Natural killer cell (primary cell): ENCODE results near the gene PLPPR3. TPM values are rescaled to one million over a fixed set of nuclear protein-coding genes. Genes with fewer than 3 reads are reported as not detected.

ENCODE experiments used
- ATAC-seq, 3 donors: fragments of 150-1000 bp in 2 of 3; fragments of 200-7000 bp in 1 of 3; cut with Tn5 transposase; 1 replicate in 1 of 3; 2 replicates in 2 of 3; pipeline ENCODE4 v1.10.0; 2021; ENCODE audit warnings: mild to moderate bottlenecking in 2 of 3, moderate library complexity in 2 of 3
- DNase-seq, 2 donors: peaks; one replicate each; pipeline versions ENCODE4 v3.0.0 to v3.0.0-alpha.2; 2013 to 2021; ENCODE audit warnings: mixed read lengths in 1 of 2
- H3K27ac ChIP-seq: one replicate; pipeline ENCODE4 v1.5.1; 2013; ENCODE audit warnings: mild to moderate bottlenecking, low read length
- H3K27me3 ChIP-seq: one replicate; pipeline ENCODE4 v1.6.1; 2013; ENCODE audit warnings: low read length; ENCODE audit not compliant: control insufficient read depth, insufficient read depth
- H3K36me3 ChIP-seq: one replicate; pipeline ENCODE4 v1.6.1; 2013; ENCODE audit warnings: low read length; ENCODE audit not compliant: control insufficient read depth, insufficient read depth
- H3K4me1 ChIP-seq: one replicate; pipeline ENCODE4 v1.6.1; 2013; ENCODE audit warnings: low read length; ENCODE audit not compliant: control insufficient read depth, insufficient read depth
- H3K4me3 ChIP-seq: one replicate; pipeline ENCODE4 v1.5.1; 2013; ENCODE audit warnings: low read length
- H3K9me3 ChIP-seq: one replicate; pipeline ENCODE4 v1.6.1; 2013; ENCODE audit warnings: low read length; ENCODE audit not compliant: control insufficient read depth, insufficient read depth
- H3K27ac Mint-ChIP-seq, 2 donors: one replicate each; pipeline ENCODE4 v1.8.0; 2022; ENCODE audit warnings: mild to moderate bottlenecking in 2 of 2, mixed read lengths in 2 of 2, moderate library complexity in 1 of 2
- H3K27me3 Mint-ChIP-seq, 2 donors: one replicate each; pipeline ENCODE4 v1.8.0; 2022; ENCODE audit warnings: low read depth in 2 of 2, mixed read lengths in 2 of 2
- H3K36me3 Mint-ChIP-seq: one replicate; pipeline ENCODE4 v1.8.0; 2022; ENCODE audit warnings: mixed read lengths
- H3K4me1 Mint-ChIP-seq, 2 donors: one replicate each; pipeline ENCODE4 v1.8.0; 2022; ENCODE audit warnings: mixed read lengths in 2 of 2
- H3K4me3 Mint-ChIP-seq: one replicate; pipeline ENCODE4 v1.8.0; 2022; ENCODE audit warnings: mild to moderate bottlenecking, moderate library complexity, mixed read lengths
- H3K9me3 Mint-ChIP-seq, 2 donors: one replicate each; pipeline ENCODE4 v1.8.0; 2022; ENCODE audit warnings: mixed read lengths in 2 of 2
- WGBS: methylation state at CpG from one replicate; pipeline ENCODE4 v1.1.7; 2013; ENCODE audit warnings: missing lambda C conversion rate; ENCODE audit not compliant: insufficient coverage; 5-methylcytosine and 5-hydroxymethylcytosine counted together
- intact Hi-C: fragments of 100-400 bp; cut with micrococcal nuclease; formaldehyde crosslinking; loops from one replicate; pipeline ENCODE4 v1.14.2; 2022
- total RNA-seq, 4 donors: library from RNA; stranded (reverse); fragments of 120-200 nt in 1 of 4; gene quantifications; one replicate each; pipeline versions ENCODE4 v1.2.3 to v1.2.4, GENCODE V29; 2013 to 2022
- TF ChIP-seq, protein P1 (sequence below): fragments of 200-600 bp; IDR thresholded peaks from one replicate; pipeline ENCODE4 v1.8.0; 2022; ENCODE audit warnings: antibody characterized with exemption

The PLPPR3 gene
- total RNA-seq, 3 donors from 2014 or later (not counting 1 experiment from before 2014, with no cell fraction given) = not detected

DNA sequence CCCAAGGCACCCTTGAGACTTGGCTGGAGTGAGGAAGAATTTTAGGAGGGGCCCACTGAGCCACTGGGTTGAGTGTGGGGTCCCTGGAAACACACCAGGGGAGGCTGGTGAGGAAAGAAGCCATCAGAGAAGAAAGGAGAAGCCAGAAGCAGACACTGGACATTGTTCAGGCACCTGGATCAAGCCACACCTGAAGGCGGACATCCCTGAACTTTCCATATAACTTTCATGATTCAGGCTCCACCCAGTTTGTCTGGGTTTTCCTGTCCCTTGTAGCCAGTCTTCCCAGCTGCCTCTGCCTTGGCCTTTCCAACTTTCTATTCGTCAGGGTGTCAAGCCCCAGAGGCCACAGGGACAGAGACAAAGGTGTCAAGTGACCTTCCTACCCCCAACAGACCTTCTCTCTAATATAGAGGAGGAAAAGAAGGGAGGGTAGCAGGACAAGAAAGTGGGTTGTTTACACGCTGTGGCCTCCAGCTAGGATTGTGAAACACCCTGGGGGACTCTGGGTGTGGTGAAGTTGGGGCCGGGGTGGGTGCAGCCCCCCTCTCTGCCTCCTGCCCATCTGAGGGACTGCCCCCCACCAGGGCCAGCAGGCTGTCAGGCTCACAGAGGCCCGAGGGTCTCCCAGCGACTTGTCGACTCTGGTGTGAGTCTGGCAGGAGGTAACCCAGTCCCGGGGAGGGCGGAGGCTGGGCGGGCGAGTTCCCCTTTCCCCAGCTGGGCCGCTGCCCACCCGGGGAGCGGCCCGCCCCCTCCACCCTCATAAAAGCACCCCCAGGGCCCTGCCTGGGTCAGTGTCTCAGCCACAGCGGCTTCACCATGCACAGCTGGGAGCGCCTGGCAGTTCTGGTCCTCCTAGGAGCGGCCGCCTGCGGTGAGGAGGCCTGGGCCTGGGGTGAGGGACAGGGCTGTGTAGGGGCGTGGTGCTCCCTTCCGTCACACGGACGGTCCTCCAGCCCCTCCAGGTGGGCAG lies 37.4 kb upstream of the PLPPR3 start, which contains the start of gene CFD:
TSS of gene CFD (plus strand) at position 797 of the 976 bp plus-strand sequence. CDS start at position 823, 26 bp downstream.
- no peak for DNase-seq
- TF ChIP-seq, protein P1, sequence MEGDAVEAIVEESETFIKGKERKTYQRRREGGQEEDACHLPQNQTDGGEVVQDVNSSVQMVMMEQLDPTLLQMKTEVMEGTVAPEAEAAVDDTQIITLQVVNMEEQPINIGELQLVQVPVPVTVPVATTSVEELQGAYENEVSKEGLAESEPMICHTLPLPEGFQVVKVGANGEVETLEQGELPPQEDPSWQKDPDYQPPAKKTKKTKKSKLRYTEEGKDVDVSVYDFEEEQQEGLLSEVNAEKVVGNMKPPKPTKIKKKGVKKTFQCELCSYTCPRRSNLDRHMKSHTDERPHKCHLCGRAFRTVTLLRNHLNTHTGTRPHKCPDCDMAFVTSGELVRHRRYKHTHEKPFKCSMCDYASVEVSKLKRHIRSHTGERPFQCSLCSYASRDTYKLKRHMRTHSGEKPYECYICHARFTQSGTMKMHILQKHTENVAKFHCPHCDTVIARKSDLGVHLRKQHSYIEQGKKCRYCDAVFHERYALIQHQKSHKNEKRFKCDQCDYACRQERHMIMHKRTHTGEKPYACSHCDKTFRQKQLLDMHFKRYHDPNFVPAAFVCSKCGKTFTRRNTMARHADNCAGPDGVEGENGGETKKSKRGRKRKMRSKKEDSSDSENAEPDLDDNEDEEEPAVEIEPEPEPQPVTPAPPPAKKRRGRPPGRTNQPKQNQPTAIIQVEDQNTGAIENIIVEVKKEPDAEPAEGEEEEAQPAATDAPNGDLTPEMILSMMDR = no peak
- peak in 1 of 3 donors; percentile 29 for ATAC-seq
- peak within 1 kb of the TSS; percentile 28 for H3K4me3 Mint-ChIP-seq
- intact Hi-C loops = no loop called here
- no peaks in the 10 kb centered on the region for H3K9me3 Mint-ChIP-seq
- H3K27ac ChIP-seq = no peak within 1 kb of the TSS
- peaks cover 7 to 15% of the 10 kb centered on the region in 2 donors for H3K27me3 Mint-ChIP-seq
- no peaks in the 10 kb centered on the region for H3K9me3 ChIP-seq
- peaks cover 12 to 21% of the 10 kb centered on the region in 2 donors for H3K4me1 Mint-ChIP-seq
- H3K36me3 Mint-ChIP-seq = no peaks in the 10 kb centered on the region
- 25% methylated on average over 22 of the region's 24 CpGs for WGBS
- peaks cover 7% of the 10 kb centered on the region for H3K27me3 ChIP-seq
- H3K4me3 ChIP-seq = no peak within 1 kb of the TSS
- H3K36me3 ChIP-seq = no peaks in the 10 kb centered on the region
- H3K4me1 ChIP-seq = peaks cover 40% of the 10 kb centered on the region
- no peak within 1 kb of the TSS for H3K27ac Mint-ChIP-seq

DNA sequence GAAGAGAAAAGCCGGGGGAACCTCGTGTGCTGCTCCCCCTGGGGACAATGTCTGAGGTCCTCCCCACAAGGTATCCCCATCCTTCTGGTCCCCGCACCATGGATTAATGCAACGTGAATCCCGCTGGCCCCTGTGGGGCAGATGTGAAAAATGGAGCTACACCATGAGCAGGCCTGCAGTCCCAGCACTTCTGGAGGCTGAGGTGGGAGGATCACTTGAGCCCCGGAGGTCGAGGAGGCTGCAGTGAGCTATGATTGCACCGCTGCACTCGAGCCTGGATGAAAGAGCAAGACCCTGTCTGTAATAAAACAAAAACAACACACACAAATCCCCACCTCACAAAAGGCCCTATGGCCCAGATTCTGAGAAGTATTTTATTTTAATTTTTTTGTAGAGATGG lies 36.5 kb upstream of the PLPPR3 start:
- Mint-ChIP-seq H3K4me1 (peaks cover 8 to 15% of the 10 kb centered on the region in 2 donors), H3K4me3 (no peak overlapping the region), H3K27me3 (peaks cover 7 to 15% of the 10 kb centered on the region in 2 donors), H3K27ac (no peak overlapping the region), H3K9me3 (no peaks in the 10 kb centered on the region), H3K36me3 (no peaks in the 10 kb centered on the region)
- no peak for ATAC-seq
- TF ChIP-seq, protein P1 = no peak
- H3K27me3 ChIP-seq = peaks cover 7% of the 10 kb centered on the region
- no peak for DNase-seq
- no peak overlapping the region for H3K27ac ChIP-seq
- no peaks in the 10 kb centered on the region for H3K9me3 ChIP-seq
- H3K4me1 ChIP-seq = peaks cover 32% of the 10 kb centered on the region
- no peaks in the 10 kb centered on the region for H3K36me3 ChIP-seq
- intact Hi-C loops = no loop called here
- H3K4me3 ChIP-seq = no peak overlapping the region
- WGBS = 73% methylated on average over 7 of the region's 9 CpGs

DNA sequence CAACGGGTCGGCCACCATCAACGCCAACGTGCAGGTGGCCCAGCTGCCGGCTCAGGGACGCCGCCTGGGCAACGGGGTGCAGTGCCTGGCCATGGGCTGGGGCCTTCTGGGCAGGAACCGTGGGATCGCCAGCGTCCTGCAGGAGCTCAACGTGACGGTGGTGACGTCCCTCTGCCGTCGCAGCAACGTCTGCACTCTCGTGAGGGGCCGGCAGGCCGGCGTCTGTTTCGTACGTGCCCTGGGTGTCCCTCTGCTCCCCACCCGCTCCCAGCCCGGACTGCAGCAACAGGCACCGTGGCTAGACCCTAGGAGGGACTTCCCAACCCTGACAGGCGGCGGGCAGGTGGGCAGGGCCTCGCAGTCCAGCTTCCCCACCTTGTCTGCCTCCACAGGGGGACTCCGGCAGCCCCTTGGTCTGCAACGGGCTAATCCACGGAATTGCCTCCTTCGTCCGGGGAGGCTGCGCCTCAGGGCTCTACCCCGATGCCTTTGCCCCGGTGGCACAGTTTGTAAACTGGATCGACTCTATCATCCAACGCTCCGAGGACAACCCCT lies 33.9 kb upstream of the PLPPR3 start:
- TF ChIP-seq, protein P1 = no peak
- H3K4me3 ChIP-seq = no peak overlapping the region
- H3K27me3 ChIP-seq = peaks cover 7% of the 10 kb centered on the region
- Mint-ChIP-seq H3K9me3 (no peaks in the 10 kb centered on the region), H3K4me1 (peaks cover 0 to 4% of the 10 kb centered on the region in 2 donors), H3K27ac (no peak overlapping the region), H3K4me3 (no peak overlapping the region), H3K27me3 (peaks cover 7 to 11% of the 10 kb centered on the region in 2 donors), H3K36me3 (no peaks in the 10 kb centered on the region)
- H3K9me3 ChIP-seq = no peaks in the 10 kb centered on the region
- WGBS = 78% methylated on average over 40 of the region's 40 CpGs
- ATAC-seq = no peak
- no peak overlapping the region for H3K27ac ChIP-seq
- H3K4me1 ChIP-seq = peaks cover 9% of the 10 kb centered on the region
- intact Hi-C loops = no loop called here
- DNase-seq = no peak
- no peaks in the 10 kb centered on the region for H3K36me3 ChIP-seq
